Stimulated activated CD8-positive, alpha-beta memory T cell treated with anti-CD3 and anti-CD28 coated beads, Interleukin-2, amount 100 ng/mL, for 1 hour (primary cell): ENCODE results near the gene RBM8A.

ENCODE experiments used
- DNase-seq, 2 donors: peaks; one replicate each; pipeline ENCODE4 v3.0.0-alpha.2; 2020; ENCODE audit warnings: low read depth in 2 of 2

RBM8A gene

GRCh38 chr1:145918144-145918991 lies 8.9 kb downstream of the RBM8A start, which contains the start of gene PEX11B:
Gene PEX11B, minus strand, starts transcription at chr1:145918717. Its CDS starts 29 bp downstream, at chr1:145918688.
- peak; percentile 83 to 86 for DNase-seq

- DNase-seq: no peak
Observed at GRCh38 chr1:145917595-145917994, 9.7 kb downstream of the RBM8A start.

- DNase-seq: no peak
Observed at GRCh38 chr1:145916745-145917144, 10.5 kb downstream of the RBM8A start.

- no peak for DNase-seq
Observed at GRCh38 chr1:145912128-145912641, 15.1 kb downstream of the RBM8A start.

- DNase-seq: no peak
Observed at GRCh38 chr1:145908653-145909052, 18.6 kb downstream of the RBM8A start.

GRCh38 chr1:145906954-145907753 lies 20.1 kb downstream of the RBM8A start:
- no peak for DNase-seq

- DNase-seq: no peak
Observed at GRCh38 chr1:145901312-145902021, 25.8 kb downstream of the RBM8A start.

GRCh38 chr1:145898756-145899155 lies 28.5 kb downstream of the RBM8A start:
- no peak for DNase-seq

- DNase-seq: no peak
Observed at GRCh38 chr1:145897969-145898368, 29.3 kb downstream of the RBM8A start.

GRCh38 chr1:145895471-145895870 lies 31.8 kb downstream of the RBM8A start:
- no peak for DNase-seq

- no peak for DNase-seq
Observed at GRCh38 chr1:145893306-145894055, 33.8 kb downstream of the RBM8A start.

- no peak for DNase-seq
Observed at GRCh38 chr1:145892486-145893087, 34.7 kb downstream of the RBM8A start.

GRCh38 chr1:145891587-145892485 lies 35.4 kb downstream of the RBM8A start:
- DNase-seq: peak in 1 of 2 donors; percentile 24

GRCh38 chr1:145891143-145891542 lies 36.1 kb downstream of the RBM8A start:
- no peak for DNase-seq

GRCh38 chr1:145889722-145890121 lies 37.6 kb downstream of the RBM8A start:
- DNase-seq: no peak

GRCh38 chr1:145887631-145888030 lies 39.7 kb downstream of the RBM8A start:
- DNase-seq: no peak

- no peak for DNase-seq
Observed at GRCh38 chr1:145886816-145887215, 40.5 kb downstream of the RBM8A start.

- DNase-seq: no peak
Observed at GRCh38 chr1:145886390-145886789, 40.9 kb downstream of the RBM8A start.

GRCh38 chr1:145885738-145886287 lies 41.5 kb downstream of the RBM8A start, which contains the start of gene ANKRD35:
Gene ANKRD35, minus strand, starts transcription at chr1:145885866. Its CDS starts 108 bp downstream, at chr1:145885758.
- peak; percentile 65 to 78 for DNase-seq
